GM19467 (cell line): ENCODE results near the gene R3HDM4.
"Not testable (repeated sequence)": the region's sequence is repeated elsewhere in the genome, so short reads cannot be mapped to it uniquely, and the experiment has no call there.

Experiments
- ATAC-seq: cut with Tn5 transposase; IDR thresholded peaks from one replicate; pipeline ENCODE4 v1.9.1; 2021; ENCODE audit warnings: mild to moderate bottlenecking, moderate library complexity; ENCODE audit not compliant: unreplicated experiment

Gene R3HDM4

DNA sequence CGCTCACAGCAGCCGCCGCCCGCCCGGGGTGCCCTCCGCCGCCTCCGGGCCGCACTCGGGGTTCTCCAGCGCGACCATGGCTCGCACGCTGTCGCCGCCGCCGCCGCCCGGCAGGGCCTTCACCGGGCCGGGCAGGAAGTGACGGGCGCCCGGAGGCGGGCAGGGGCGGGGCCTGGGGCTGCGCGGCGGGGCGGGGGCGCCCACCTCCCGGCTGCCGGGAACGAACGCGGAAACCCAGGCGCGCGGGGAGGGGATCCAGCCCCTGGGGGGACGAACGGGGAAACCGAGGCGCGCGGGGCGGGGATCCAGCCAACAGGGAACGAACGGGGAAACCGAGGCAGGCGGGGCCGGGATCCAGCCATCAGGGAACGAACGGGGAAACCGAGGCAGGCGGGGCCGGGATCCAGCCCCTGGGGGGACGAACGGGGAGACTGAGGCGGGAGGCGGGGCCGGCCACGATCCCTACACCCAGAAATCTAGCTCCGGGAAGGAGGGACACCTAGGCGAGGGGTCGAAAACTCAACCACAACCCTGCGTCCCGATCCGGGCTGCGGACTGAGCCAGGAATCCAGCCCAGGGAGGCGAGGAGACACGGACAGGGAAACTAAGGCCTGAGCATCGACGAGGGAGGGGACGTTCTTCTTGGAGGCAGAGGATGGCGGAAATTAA is at the start of gene R3HDM4:
TSS of gene R3HDM4 (minus strand) at position 140 of the 669 bp plus-strand sequence. CDS start at position 78, 62 bp downstream.
- ATAC-seq: no peak

DNA sequence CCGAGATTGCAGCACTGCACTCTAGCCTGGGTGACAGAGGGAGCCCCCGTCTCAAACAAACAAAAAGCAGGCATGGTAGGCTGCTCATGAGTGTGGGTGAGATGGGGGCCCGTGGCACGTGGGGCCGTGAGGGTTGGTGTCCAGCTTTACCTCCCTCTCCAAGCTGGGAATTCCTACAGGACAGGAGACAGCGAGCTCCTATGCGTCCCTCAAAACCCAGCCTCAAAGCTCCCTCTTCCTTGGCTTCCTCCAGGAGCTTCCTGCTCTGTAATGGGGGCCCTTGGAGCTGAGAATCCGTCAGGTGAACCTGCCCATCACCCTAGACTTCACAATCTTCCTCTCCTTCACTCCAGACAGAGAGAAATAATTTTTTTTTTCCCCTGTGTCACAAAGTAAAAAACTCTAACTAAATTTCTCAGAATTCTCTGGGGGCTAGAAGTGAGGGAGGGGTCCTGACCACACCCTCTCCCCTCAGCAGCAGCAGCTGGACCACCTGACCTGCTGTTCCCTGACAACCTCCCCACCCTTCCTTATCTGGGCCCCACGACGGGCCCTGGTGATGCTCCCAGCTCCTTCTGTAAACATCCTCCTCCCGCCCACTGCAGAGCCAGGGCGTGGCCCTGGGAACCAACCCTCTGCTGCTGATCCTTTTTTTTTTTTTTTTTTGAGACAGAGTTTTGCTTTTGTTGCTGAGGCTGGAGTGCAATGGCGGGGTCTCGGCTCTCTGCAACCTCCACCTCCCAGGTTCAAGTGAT is 49.0 kb upstream of the R3HDM4 start:
- no peak for ATAC-seq

DNA sequence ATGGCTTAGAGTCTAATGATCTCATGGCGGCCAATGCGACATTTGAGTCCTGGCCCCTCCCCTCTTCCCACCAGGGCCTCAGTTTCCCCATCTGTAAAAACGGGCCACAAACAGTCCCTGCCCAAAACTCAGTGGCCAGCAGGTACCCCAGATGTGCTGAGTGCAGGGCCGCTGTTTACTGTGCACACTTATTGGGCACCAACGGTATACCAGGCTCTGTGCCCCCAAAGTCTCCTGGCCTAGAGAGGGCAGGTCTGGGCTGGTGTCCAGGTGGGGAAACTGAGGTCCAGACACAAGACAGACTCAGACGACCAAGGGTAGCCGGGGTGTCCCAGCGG is 47.6 kb upstream of the R3HDM4 start:
- ATAC-seq: no peak

DNA sequence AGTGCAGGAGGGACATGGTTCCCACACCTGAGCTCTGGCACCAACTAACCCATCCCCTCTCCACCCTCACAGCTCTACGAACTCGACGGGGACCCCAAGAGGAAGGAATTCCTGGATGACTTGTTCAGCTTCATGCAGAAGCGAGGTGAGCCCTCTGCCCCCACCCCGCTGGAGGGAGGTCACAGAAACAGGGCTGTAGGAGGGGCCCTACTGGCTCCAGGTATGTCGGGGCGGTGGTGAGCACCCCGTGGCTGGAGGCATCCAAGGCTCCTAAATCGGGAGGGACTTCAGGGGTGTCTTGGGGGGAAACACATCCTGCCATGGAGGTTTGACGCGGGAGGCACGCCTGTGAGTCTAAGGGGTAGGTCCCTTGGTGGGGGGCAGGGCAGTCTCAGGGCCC is 47.0 kb upstream of the R3HDM4 start:
- no peak for ATAC-seq

DNA sequence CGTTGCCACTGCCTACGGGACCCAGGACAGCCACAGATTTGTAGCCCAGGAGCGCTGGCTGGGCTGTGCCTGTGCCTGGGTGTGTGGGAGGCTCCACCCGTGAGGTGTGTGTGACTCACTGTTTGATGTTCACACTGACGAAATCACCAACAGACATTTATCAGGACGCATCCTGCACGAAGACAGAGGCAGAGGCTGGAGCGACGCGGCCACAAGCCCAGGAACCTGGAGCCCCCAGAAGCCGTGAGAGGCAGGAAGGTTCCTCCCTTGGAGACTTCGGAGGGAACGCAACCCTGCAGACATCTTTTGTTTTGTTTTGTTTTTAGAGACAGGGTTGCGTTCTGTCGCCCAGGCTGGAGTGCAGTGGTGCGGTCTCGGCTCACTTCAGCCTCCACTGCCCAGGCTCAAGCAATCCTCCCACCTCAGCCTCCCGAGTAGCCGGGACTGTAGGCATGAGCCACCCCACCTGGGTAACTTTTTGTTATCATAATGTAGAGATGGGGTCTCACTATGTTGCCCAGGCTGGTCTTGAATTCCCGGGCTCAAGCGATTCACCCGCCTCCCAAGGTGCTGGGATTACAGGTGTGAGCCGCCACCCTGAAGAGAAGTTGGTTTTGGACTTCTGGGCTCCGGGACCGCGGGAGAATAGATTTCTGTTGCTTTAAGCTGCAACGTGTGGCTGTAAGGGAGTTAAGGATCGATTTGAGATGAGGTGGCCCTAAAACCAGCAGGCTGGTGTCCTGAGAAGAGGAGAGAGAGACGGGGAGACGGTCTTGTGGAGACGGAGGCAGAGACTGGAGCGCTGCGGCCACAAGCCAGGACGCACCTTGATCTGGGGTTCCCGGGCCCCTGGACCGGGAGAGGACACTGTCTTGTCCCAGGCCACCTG is 46.2 kb upstream of the R3HDM4 start:
- no peak for ATAC-seq

DNA sequence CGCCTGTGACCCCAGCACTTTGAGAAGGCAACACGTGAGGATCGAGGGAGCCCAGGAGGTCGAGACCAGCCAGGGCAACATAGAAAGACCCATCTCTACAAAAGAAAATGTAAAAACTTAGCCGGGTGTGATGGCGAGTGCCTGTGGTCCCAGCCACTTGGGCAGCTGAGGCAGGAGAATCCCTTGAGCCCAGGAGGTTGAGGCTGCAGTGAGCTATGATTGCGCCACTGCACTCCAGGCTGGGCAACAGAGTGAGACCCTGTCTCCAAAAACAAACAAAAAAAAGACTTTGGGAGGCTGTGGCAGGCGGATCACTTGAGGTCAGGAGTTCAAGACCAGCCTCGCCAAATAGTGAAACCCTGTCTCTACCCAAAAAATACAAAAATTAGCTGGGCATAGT is 44.6 kb upstream of the R3HDM4 start:
- not testable (repeated sequence) for ATAC-seq

DNA sequence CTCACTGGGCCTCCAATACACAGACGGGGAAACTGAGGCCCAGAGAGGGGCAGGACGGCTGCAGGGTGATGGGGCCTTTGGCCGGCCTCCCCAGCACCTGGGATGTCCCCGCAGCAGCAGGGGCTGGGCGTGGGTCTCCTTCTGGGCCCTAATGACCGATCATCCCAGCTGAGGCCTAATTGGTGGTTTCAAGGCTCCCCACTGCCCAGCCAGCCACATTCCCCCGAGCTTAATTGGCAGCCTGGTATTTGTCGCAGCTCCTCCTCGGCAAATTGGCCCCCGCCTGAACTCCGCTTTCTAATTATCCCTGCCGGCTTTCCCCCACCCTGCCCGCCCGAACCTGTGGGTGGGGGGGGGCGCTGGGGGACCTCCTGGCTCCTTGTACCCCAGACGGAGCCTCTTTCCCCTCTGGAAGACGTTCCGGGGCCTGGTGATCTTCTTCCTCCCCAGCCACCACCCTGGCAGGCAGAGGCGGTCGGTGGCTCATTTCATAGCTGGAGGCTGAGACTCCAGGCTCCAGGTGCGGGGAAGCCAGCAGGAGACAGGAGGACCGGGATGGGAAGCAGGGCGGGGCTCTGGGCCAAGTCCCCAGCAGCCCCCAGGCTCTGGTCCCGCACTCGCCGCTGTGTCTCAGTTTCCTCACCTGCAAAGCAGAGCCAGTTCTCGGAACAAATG is 43.9 kb upstream of the R3HDM4 start:
- no peak for ATAC-seq

DNA sequence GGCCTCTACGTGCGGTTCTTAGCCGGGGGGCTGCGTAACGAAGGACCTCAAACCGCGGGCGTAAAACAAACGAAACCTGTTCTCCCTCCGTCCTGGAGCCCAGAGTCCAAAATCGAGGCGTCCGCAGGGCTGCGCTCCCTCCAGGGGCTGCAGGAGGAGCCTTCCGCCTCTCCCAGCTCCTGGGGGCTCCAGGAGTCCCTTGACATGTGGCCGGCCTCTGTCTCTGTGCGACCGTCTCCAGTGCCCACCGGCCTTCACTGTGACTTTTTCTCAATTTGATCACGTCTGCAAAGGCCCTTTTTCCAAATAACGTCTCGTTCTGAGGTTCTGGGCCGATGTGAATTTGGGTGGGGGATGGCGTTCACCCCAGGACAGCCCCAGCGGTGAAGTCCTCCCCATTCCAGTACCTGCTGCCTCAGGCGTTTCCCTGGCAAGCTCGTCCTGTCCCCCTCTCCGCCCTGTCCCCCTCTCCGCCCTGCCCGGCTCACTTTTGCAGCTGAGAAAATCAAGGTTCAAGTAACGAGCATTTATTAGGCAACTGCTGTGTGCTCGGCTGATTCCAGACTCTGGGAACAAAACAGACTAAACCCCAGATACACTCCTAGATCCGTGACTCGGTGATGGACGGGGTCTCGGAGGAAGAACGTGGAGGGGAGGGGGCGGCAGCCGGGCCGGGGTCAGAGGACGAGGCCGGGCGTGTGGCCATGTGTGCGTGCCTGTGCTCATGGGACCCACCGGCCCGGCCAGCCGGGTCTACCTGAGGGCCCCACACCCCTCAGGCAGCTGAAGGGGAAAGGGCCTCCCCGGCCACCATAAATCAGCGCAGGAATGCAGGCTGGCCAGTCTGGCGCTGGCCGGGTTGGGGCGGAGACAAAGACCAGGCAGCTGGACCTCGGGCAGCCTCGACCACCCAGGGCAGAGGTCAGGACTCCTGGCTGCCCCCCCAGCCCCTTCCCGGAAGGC is 43.1 kb upstream of the R3HDM4 start:
- no peak for ATAC-seq

DNA sequence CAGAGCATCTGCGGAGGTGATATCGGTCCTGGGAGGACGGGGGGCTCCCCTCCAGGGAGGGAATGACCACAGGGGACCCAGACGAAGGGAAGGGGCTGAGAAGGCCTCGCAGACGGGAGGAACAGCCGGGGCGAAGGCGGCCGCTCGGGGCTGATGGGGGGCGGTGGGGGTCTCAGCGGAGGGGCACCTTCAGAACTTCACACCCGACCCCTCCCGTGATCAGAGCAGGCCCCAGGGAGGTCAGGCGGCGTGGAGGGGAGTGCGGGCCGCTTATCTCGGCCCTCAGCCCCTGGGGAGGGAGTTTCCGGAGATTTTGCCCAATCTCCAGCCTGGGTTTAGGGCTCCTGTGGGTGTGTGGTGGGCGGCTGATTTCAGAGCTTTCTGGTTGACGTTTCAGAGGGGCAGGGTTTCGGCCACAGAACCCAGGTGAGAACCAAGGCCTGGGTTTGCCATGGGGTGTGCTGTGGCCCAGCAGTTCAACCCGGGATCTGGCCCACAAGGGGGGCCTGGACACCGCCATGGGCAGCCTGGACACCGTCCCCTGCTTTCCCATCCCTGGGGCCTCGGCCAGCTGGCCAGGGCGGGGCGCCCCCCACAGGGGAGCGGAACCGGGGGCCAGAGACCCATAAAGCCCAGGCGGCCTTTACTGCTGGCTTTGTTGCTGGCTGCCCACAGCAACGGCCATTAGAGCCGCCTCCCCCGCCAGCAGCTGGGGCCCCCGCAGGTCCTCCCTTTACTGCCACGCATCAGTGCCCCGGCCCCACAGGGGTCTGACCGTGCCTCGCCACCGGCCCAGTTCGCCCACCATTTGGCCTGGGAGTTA is 41.9 kb upstream of the R3HDM4 start:
- no peak for ATAC-seq

DNA sequence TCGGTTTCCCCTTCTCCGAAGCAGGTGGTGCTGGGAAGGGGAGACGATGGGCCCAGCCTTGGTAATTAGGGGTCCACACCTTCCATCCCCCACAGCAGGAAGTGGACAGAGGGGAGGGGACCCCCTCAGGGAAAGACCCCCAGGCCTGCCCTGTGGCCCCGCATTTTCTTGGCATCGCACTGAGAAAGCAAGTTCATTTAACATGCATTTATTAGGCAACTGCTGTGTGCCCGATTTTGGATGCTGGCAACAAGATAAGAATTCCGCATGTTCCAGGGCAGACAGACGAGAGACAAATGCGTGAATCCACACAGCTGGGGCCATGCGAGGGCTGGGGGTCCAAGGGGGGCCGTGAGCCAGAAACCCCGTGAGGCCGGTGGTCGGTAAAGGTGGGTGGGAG is 41.3 kb upstream of the R3HDM4 start:
- ATAC-seq: no peak

DNA sequence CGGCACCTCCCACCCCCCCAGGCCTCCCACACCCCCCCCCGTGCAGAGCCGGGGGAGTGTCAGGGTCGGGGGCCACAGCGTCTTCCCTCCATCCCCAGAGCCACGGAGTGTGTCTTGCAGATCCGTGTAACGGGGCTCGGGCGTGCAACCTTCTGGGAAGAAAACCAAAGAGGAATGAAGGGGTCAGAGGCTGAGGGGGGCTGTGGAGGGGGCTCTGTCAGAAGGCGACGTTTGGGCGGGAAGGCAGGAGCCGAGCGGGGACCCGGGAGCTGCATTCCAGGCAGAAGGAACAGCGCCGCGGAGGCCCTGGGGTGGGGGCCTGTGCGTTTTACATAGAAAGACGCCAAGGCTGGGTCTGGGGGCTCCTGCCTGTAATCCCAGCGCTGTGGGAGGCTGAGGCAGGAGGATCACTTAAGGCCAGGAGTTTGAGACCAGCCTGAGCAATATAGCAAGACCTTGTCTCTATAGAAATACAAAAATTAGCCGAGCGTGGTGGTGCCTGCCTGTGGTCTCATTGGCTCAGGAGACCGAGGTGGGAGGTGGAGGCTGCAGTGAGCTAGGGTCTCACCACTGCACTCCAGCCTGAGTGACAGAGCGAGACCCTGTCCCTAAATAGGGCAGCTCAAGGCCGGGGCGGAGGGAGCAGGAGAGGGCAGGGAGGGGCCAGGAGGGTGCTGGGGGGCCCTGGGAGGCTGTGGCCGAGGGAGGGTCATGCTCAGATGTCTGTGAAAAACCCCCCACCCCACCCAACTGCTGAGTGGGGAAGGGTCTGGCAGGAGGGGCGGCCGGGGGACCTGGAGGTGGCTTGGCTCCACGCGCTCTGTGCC is 40.6 kb upstream of the R3HDM4 start:
- no peak for ATAC-seq

DNA sequence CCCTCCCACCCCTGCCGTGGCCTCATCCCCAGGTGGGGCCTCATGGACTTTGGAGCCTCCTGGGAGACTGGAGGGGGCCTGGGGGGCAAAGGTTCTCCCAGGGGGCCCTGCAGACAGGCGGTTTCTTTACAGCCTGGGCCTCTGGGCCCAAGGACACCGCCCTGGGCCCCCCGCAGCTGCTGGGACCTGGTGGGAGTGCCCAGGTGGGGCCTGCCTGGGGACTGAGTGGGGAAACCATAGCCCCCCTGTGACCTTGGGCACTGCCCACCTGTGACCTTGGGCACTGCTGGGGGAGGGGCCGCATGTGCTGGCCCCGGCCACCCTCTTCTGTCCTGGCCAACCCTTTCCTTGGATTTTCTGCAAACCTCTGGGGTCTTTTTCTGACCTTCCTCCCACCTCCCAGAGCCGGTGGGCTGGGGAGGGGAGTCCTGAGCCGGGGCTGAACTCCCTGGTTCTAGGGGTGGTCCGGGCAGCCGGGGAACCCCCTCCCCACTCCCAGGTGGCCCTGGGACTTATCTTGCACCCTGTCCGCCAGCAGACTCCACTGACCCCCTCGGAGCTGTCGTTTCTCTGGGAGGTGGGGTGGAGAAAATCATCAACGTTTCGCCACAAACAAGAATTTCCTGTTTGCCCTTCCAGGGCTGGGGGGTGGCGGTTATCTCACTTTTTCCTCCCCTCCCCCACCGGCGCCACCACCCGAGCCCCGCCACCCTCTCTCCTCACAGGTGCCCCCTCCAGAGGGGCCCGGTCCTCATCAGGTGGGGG is 39.8 kb upstream of the R3HDM4 start:
- no peak for ATAC-seq

DNA sequence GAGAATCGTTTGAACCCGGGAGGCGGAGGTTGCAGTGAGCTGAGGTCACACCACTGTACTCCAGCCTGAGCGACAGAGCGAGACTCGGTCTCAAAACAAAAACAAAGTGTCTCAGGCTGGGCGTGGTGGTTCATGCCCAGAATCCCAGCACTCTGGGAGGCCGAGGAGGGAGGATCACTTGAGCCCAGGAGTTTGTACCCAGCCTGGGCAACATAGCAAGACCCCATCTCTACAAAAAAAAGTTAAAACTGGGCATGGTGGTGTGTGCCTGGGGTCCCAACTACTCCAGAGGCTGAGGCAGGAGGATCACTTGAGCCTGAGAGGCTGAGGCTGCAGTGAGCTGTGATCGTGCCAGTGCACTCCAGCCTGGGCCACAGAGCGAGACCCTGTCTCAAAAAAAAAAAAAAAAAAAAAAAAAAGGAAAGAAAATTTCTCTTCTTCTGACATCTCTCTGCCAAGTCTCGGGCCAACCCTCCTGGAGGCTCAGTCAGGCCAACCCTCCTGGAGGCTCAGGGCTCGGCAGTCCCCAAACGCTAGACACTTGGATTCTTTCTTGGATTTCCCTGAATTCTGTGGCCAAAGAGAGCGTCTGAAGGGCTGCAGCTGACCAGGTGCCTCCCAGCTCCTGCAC is 39.1 kb upstream of the R3HDM4 start:
- no peak for ATAC-seq

DNA sequence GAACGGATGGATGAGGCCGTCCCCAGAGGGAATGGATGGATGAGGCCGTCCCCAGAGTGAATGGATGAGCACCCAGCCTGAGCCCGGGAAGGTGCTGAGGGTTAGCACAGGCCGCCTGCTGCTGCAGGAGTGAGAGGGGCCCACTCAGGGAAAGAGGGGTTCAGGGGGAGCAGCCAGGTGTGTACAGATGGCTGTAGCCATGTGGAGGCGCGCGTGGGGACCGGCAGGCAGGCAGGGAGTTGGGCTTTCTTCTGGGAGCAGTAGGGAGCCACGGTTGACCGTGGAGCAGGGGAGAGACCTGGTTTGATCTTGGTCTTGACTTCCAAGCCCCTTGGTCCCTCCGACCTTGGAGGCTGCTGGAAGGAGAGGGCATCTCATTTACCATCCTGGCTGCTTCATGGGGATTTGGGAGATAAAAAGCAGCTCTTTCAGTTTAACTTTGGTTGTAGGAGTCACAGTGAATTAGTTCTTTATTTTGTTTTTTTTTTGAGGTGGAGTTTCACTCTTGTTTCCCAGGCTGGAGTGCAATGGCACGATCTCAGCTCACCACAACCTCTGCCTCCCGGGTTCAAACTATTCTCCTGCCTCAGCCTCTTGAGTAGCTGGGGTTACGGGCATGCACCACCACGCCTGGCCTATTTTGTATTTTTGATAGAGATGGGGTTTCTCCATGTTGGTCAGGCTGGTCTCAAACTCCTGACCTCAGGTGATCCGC is 37.5 kb upstream of the R3HDM4 start:
- no peak for ATAC-seq

DNA sequence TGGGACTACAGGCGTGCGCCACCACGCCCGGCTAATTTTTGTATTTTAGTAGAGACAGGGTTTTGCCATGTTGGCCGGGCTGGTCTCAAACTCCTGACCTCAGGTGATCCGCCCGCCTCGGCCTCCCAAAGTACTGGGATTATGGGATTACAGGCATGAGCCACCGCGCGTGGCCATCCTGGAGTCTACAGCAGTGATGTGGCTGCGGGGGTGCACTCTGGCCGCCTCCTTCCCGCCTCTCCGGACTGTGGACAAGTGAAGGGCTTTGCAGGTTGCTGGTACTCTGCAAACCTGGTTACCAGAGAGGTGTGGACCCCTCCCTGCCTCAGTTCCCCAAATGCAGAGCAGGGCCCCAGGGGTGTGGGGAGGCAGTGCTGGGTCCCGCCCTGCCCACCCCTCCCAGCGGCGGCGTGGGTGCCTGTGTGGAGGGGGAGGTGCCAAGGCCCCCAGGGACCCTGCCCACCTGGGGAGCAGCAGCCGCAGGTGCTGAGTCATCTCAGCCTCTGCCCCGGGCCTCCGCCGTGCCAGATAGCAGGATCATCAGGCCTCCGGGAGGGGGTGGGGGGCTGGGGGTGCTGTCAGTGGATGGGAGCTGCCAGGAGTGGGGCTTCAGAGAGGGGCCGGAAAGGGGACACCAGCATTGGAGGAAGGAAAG is 36.0 kb upstream of the R3HDM4 start:
- ATAC-seq: no peak
